Prostate gland (tissue), 2 donors: ENCODE results near the gene FAM114A2. TPM values are rescaled to one million over a fixed set of nuclear protein-coding genes. Genes with fewer than 3 reads are reported as not detected.

Source experiments
- DNase-seq: peaks from one replicate; pipeline ENCODE4 v3.0.0-alpha.2; 2019; ENCODE audit warnings: low spot score
- H3K27ac ChIP-seq, 2 donors: fragments of 200-600 bp; sonication (generic); 2 replicates each; pipeline ENCODE4 v1.5.1; 2017 to 2019
- H3K27me3 ChIP-seq: fragments of 200-600 bp; sonication (generic); replicated peaks from 2 replicates; pipeline ENCODE4 v1.5.1; 2019; ENCODE audit not compliant: insufficient read depth
- H3K36me3 ChIP-seq, 2 donors: fragments of 200-600 bp; sonication (generic); 1 replicate in 1 of 2; 2 replicates in 1 of 2; pipeline versions ENCODE4 v1.5.1 to v1.8.1; 2017 to 2019
- H3K4me1 ChIP-seq: fragments of 200-600 bp; sonication (generic); replicated peaks from 2 replicates; pipeline ENCODE4 v1.5.1; 2019
- H3K4me3 ChIP-seq, 2 donors: fragments of 200-600 bp; sonication (generic); 2 replicates each; pipeline ENCODE4 v1.5.1; 2017 to 2019
- H3K9me3 ChIP-seq: fragments of 200-600 bp; sonication (generic); 2 replicates; pipeline ENCODE4 v1.5.1; 2017
- CTCF ChIP-seq, 4 experiments: fragments of 200-600 bp in 2 of 4; fragments of 450-650 bp in 2 of 4; sonication (generic) in 2 of 4; IDR thresholded peaks; 1 replicate in 3 of 4; 2 replicates in 1 of 4; pipeline ENCODE4 v1.5.1; 2016 to 2019; ENCODE audit warnings: antibody characterized with exemption in 4 of 4, mild to moderate bottlenecking in 2 of 4, moderate library complexity in 2 of 4
- POLR2A ChIP-seq: fragments of 450-650 bp; IDR thresholded peaks from one replicate; pipeline ENCODE4 v1.6.1; 2016; ENCODE audit warnings: antibody characterized with exemption, mild to moderate bottlenecking
- POLR2AphosphoS5 ChIP-seq: sonication (generic); formaldehyde crosslinking; IDR thresholded peaks from one replicate; pipeline ENCODE4 v1.6.1; 2017; ENCODE audit warnings: antibody characterized with exemption
- WGBS: methylation state at CpG from one replicate; pipeline ENCODE4 v1.1.5; 2018; 5-methylcytosine and 5-hydroxymethylcytosine counted together
- intact Hi-C: fragments of 100-400 bp; cut with DNase I; formaldehyde crosslinking; loops from one replicate; pipeline ENCODE4 v1.14.2; 2022
- total RNA-seq, 2 donors: library from RNA; depleted of rRNA; stranded (reverse); fragments of >200 nt; gene quantifications; one replicate each; pipeline ENCODE4 v1.1.0, GENCODE V29; 2016

The FAM114A2 gene
- total RNA-seq, 2 donors from 2014 or later, result 13.8 to 24.2 TPM

DNA sequence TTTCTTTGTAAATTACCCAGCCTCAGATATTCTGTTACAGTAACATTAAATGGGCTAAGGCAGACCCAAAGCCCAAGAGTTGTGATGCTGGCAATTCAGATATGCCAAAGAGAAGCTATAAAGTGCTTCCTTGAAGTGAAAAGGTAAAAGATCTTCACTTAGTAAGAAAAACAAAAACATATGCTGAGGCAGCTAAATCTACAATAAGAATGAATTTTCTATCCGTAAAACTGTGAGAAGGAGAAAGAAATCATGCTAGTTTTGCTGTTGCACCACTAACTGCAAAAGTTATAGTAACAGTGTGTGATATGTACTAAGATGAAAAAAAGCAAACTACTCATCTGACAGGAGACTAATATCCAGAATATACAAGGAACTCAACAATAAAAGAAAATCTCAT, 39.9 kb downstream of the FAM114A2 start:
- 92% methylated on average over 1 of the region's 1 CpG for WGBS
- H3K9me3 ChIP-seq, result no peaks in the 10 kb centered on the region
- TF ChIP-seq CTCF (IDR thresholded peaks at IDR 0.05) (no peak), POLR2A (no peak), POLR2AphosphoS5 (no peak)

GRCh38 chr5:153998010-153998409, 40.7 kb downstream of the FAM114A2 start:
- H3K36me3 ChIP-seq, result no peaks in the 10 kb centered on the region
- 78% methylated on average over 1 of the region's 1 CpG for WGBS
- no peak overlapping the region for H3K4me3 ChIP-seq
- no peaks in the 10 kb centered on the region for H3K4me1 ChIP-seq
- no peaks in the 10 kb centered on the region for H3K9me3 ChIP-seq
- intact Hi-C loops, result no loop called here
- TF ChIP-seq POLR2AphosphoS5 (no peak), POLR2A (no peak), CTCF (IDR thresholded peaks at IDR 0.05) (no peak)
- no peaks in the 10 kb centered on the region for H3K27me3 ChIP-seq
- DNase-seq, result no peak
- H3K27ac ChIP-seq, result no peak overlapping the region

More for the DNA sequence above, 39.9 kb downstream of the FAM114A2 start:
- H3K27ac ChIP-seq, result no peak overlapping the region
- no peak for DNase-seq
- H3K4me1 ChIP-seq, result no peaks in the 10 kb centered on the region
- H3K27me3 ChIP-seq, result no peaks in the 10 kb centered on the region
- no peak overlapping the region for H3K4me3 ChIP-seq
- no peaks in the 10 kb centered on the region for H3K36me3 ChIP-seq
- intact Hi-C loops, result no loop called here

- intact Hi-C loops, result no loop called here
- DNase-seq, result no peak
- no peak overlapping the region for H3K27ac ChIP-seq
- no peaks in the 10 kb centered on the region for H3K9me3 ChIP-seq
- no peaks in the 10 kb centered on the region for H3K4me1 ChIP-seq
- H3K27me3 ChIP-seq, result no peaks in the 10 kb centered on the region
- TF ChIP-seq POLR2A (no peak), CTCF (IDR thresholded peaks at IDR 0.05) (no peak)
- no peaks in the 10 kb centered on the region for H3K36me3 ChIP-seq
- H3K4me3 ChIP-seq, result no peak overlapping the region
These were observed 47.5 kb downstream of the FAM114A2 start for GRCh38 chr5:153991168-153991567.

GRCh38 chr5:153988510-153988909, 50.2 kb downstream of the FAM114A2 start:
- 87% methylated on average over 5 of the region's 5 CpGs for WGBS
- Histone ChIP-seq H3K36me3 (no peaks in the 10 kb centered on the region), H3K4me1 (no peaks in the 10 kb centered on the region), H3K9me3 (no peaks in the 10 kb centered on the region), H3K4me3 (no peak overlapping the region), H3K27ac (no peak overlapping the region), H3K27me3 (no peaks in the 10 kb centered on the region)
- DNase-seq, result no peak
- TF ChIP-seq POLR2AphosphoS5, result no peak
- no peak for TF ChIP-seq CTCF (IDR thresholded peaks at IDR 0.05)
- TF ChIP-seq POLR2A, result no peak
- intact Hi-C loops, result no loop called here

GRCh38 chr5:153987301-153987700, 51.4 kb downstream of the FAM114A2 start:
- Histone ChIP-seq H3K4me3 (no peak overlapping the region), H3K9me3 (no peaks in the 10 kb centered on the region), H3K27ac (no peak overlapping the region), H3K27me3 (no peaks in the 10 kb centered on the region), H3K4me1 (no peaks in the 10 kb centered on the region), H3K36me3 (no peaks in the 10 kb centered on the region)
- no peak for DNase-seq
- no peak for TF ChIP-seq CTCF (IDR thresholded peaks at IDR 0.05)
- no peak for TF ChIP-seq POLR2AphosphoS5
- TF ChIP-seq POLR2A, result no peak
- intact Hi-C loops, result no loop called here
- 87% methylated on average over 2 of the region's 2 CpGs for WGBS
